RKO (cell line): Measurements from ENCODE around the gene CD2AP.
A peak's percentile ranks its signal among the peaks of the same experiment; 100 is the strongest.
"Not testable (repeated sequence)": the region's sequence is repeated elsewhere in the genome, so short reads cannot be mapped to it uniquely, and the experiment has no call there.

Source experiments
- DNase-seq: peaks from one replicate; pipeline ENCODE4 v3.0.0-alpha.2; 2016; ENCODE audit warnings: low spot score

Gene CD2AP

GRCh38 chr6:47464052-47464451 is 13.5 kb upstream of the CD2AP start:
- DNase-seq: no peak

- no peak for DNase-seq
These were observed 12.5 kb upstream of the CD2AP start for GRCh38 chr6:47465117-47465516.

- DNase-seq: no peak
These were observed 5.7 kb upstream of the CD2AP start for GRCh38 chr6:47471911-47472310.

GRCh38 chr6:47473791-47474346 is 3.7 kb upstream of the CD2AP start:
- DNase-seq: peak; percentile 83

- no peak for DNase-seq
These were observed 2.2 kb upstream of the CD2AP start for GRCh38 chr6:47475319-47475816.

- DNase-seq: peak; percentile 26
These were observed 650 bp upstream of the CD2AP start for GRCh38 chr6:47476781-47477496.

GRCh38 chr6:47478233-47479139 is 897 bp downstream of the CD2AP start:
- DNase-seq: peak; percentile 71

GRCh38 chr6:47479140-47479508 is 1.5 kb downstream of the CD2AP start:
- peak; percentile 52 for DNase-seq

- no peak for DNase-seq
These were observed 2.3 kb downstream of the CD2AP start for GRCh38 chr6:47479874-47480273.

GRCh38 chr6:47481213-47481612 is 3.6 kb downstream of the CD2AP start:
- not testable (repeated sequence) for DNase-seq

- DNase-seq: no peak
These were observed 4.2 kb downstream of the CD2AP start for GRCh38 chr6:47481806-47482205.

GRCh38 chr6:47483516-47483852 is 5.9 kb downstream of the CD2AP start:
- no peak for DNase-seq

GRCh38 chr6:47483853-47484546 is 6.4 kb downstream of the CD2AP start:
- no peak for DNase-seq

GRCh38 chr6:47484616-47485015 is 7.0 kb downstream of the CD2AP start:
- peak; percentile 61 for DNase-seq

- DNase-seq: no peak
These were observed 7.5 kb downstream of the CD2AP start for GRCh38 chr6:47485083-47485482.

GRCh38 chr6:47485491-47486135 is 8.0 kb downstream of the CD2AP start:
- no peak for DNase-seq

- no peak for DNase-seq
These were observed 12.4 kb downstream of the CD2AP start for GRCh38 chr6:47489995-47490394.

- no peak for DNase-seq
These were observed 13.1 kb downstream of the CD2AP start for GRCh38 chr6:47490676-47491075.

GRCh38 chr6:47492355-47492754 is 14.8 kb downstream of the CD2AP start:
- DNase-seq: no peak

GRCh38 chr6:47495207-47495606 is 17.6 kb downstream of the CD2AP start:
- no peak for DNase-seq

- DNase-seq: no peak
These were observed 18.5 kb downstream of the CD2AP start for GRCh38 chr6:47495954-47496545.
